GM12872 (cell line): ENCODE results near the gene KCNQ5.

ENCODE experiments used
- TF ChIP-seq, protein P1 (sequence below): IDR thresholded peaks from 3 replicates; pipeline ENCODE4 v1.5.1; 2011; ENCODE audit warnings: low read depth, mild to moderate bottlenecking, low read length, moderate library complexity; ENCODE audit not compliant: insufficient read depth

KCNQ5 gene

DNA sequence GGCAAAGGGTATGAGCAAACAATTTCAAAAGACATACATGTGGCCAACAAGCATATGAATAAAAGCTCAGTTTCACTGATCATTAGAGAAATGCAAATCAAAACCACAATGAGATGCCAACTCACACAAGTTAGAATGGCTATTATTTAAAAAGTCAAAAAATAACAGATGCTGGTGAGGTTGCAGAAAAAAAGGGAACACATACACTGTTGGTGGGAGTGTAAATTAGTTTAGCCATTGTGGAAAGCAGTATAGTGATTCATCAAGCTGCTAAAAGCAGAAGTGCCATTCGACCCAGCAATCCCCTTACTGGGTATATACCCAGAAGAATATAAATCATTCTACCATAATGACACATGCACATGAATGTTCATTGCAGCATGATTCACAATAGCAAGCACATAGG is 610.1 kb downstream of the KCNQ5 start:
- TF ChIP-seq, protein P1, sequence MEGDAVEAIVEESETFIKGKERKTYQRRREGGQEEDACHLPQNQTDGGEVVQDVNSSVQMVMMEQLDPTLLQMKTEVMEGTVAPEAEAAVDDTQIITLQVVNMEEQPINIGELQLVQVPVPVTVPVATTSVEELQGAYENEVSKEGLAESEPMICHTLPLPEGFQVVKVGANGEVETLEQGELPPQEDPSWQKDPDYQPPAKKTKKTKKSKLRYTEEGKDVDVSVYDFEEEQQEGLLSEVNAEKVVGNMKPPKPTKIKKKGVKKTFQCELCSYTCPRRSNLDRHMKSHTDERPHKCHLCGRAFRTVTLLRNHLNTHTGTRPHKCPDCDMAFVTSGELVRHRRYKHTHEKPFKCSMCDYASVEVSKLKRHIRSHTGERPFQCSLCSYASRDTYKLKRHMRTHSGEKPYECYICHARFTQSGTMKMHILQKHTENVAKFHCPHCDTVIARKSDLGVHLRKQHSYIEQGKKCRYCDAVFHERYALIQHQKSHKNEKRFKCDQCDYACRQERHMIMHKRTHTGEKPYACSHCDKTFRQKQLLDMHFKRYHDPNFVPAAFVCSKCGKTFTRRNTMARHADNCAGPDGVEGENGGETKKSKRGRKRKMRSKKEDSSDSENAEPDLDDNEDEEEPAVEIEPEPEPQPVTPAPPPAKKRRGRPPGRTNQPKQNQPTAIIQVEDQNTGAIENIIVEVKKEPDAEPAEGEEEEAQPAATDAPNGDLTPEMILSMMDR, result no peak

DNA sequence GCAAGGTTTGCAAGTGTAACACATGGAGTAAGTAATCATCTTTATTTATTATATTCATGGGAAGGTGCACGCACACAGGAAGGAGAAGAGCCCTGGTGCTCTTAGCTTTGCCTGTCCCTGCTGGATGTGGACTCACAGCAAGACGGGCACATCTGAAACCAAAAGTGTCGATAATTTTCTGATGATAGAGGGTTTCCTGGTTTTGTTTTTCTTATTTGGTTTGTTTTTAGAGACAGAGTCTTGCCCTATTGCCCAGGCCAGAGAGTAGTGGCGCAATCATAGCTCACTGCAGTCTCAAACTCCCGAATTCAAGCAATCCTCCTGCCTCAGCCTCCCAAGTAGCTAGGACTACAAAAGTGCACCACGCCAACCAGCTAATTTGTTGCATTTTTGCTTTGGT is 611.2 kb downstream of the KCNQ5 start:
- TF ChIP-seq, protein P1, result no peak

DNA sequence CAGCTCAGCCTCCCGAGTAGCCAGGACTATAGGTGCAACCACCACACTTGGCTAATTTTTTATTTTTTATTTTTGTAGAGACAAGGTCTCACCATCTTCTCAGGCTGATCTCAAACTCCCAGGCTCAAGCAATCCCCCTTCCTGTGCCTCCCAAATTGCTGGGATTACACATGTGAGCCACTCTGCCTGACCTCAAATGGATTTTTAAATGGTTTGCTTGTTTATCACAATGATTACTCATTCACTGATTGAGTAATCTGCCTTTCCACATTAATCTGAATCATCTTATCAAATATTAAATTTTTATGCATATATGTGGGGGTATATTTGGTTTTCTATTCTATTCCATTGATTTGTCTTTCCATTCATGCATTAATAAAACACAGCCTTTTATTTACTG is 612.9 kb downstream of the KCNQ5 start:
- TF ChIP-seq, protein P1, result no peak

DNA sequence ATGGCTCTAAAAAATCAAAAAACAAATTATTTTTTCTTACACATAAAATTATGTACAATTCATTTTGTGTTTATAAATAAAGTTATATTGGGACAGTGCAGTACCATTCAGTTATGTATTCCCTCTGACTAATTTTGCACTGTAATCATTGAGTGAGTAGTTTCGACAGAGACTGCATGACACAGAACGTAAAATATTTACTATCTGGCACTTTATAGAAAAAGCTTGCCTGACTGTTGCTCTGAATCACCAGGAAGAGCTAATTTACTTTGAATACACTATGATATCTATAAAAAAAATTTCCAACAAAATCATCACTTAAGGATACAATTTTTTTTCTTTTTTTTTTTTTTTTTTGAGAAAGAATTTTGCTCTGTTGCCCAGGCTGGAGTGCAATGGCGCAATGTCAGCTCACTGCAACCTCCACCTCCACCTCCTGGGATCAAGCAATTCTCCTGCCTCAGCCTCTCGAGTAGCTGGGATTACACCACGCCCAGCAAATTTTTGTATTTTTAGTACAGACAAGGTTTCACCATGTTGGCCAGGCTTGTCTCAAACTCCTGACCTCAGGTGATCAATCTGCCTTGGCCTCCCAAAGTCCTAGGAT is 614.4 kb downstream of the KCNQ5 start:
- TF ChIP-seq, protein P1, result no peak

DNA sequence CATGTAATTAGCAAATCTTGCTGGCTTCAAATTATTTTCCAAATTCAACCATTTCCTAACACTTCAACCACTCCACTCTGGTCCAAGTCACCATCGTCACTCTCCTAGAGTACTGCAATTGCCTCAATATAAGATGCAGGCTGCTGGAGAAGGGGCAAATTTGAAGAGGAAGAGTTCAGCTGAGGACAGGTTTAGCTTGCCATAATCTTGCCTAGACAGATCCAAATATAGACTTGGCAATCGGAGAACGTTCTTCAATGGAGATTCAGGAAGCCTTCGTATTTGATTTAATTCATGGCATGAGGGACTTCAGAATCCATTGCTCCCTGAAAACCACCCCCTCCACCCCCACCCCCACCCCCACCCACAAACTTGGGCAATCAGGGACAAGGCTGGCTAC is 618.9 kb downstream of the KCNQ5 start:
- TF ChIP-seq, protein P1, result no peak

DNA sequence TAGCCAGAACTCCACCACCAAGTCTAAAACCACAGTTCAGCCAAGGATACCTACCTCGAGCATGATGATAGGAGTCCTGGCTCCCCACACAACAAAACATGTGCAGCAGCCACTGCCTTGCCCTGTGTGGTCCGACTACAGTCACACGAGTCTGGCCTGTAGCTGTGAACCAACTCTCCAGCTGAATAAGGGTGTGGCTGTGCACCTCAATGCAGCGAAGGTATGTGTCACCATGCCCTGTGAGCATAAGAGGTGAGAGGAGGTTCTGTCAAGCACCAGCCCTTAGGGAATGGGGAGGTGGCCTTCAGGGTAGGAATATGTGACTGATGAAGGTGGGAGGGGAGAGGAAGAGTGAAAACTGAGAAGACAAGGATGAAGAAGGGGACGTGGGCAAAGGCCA is 620.1 kb downstream of the KCNQ5 start:
- TF ChIP-seq, protein P1, result no peak
